SKM-1 (cell line): Measurements from ENCODE around the gene PRDM5.

ENCODE experiments used
- DNase-seq: peaks from one replicate; lab custom pipeline; 2025; ENCODE audit not compliant: unreplicated experiment; lab: John Stamatoyannopoulos, UW

The PRDM5 gene

GRCh38 chr4:120714417-120715010, 208.0 kb downstream of the PRDM5 start:
- no peak for DNase-seq

- no peak for DNase-seq
These were observed 212.5 kb downstream of the PRDM5 start for GRCh38 chr4:120709991-120710390.

GRCh38 chr4:120704538-120704937, 218.0 kb downstream of the PRDM5 start:
- DNase-seq = no peak

DNA sequence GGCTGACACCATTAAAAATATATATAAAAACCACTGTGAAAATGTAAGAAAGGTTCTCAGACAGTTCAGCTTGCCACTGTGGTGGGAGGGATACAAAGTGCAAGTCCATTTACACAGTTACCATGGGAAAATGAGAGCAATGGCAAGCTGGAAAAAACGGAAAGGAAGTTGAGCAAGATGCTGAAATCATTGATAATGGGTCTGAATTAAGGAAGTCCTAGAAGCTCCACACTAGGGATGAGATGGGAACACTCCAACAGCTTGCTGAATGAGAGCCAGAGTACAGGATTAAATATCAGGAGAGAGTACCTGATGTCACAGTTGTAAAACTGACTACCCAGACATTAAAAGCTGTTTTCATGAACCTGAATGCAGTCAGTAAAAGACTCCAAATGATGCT, 218.6 kb downstream of the PRDM5 start:
- DNase-seq = no peak

DNA sequence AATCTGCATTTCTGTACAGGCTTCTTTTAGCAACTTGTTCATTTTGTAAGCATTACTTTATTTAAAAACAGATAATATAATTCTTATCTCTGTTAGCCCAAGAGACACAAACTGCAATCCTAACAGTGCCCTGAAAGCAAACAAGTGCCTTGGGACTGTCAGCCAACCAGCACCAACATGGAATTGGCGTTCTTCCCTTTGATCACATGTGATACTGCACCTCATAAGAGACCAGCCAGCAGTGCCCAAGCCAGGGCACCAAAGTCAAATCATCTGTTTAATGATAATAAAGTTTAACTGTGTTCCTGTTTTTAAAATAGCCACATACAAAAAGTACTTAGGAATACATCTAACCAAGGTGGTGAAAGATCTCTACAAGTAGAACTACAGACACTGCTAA, 223.2 kb downstream of the PRDM5 start:
- DNase-seq = no peak

DNA sequence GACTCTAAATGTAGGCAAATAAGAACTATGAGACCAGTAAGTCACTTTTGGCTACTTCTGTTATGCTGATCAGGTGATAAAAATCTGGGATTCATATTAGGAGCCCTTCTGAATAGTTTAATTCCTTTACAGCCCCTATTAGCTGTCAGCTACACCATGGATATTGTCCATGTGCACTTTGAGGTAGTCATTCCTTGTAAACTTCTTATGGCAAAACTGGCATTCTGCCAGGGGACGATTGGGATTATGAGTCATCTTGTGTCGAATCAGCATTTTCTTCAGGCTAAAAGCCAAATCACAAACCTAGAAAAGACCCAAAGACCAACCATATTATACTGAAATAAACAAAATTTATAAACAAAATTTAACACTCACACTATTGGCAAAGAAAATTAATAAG, 227.6 kb downstream of the PRDM5 start:
- no peak for DNase-seq

GRCh38 chr4:120693816-120694215, 228.7 kb downstream of the PRDM5 start:
- no peak for DNase-seq

DNA sequence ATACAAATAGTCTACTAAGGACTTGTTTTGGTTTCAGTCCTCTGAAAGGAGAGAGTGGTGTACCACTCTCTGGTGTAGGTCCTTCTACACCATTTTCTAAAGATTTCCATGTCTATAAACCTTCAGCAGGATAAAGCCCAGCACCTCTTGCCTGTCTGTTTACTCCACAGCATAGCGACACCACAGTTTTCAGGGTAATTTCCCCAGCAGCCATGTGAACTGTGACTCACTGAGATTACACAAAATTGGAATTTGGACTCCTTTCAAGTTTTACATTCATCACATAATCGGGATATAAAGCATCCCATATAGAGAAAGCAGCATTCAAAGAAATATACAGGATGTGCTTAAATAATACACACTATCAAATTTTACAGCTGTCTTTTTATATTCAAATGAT, 229.6 kb downstream of the PRDM5 start:
- DNase-seq = no peak

- no peak for DNase-seq
These were observed 231.0 kb downstream of the PRDM5 start for GRCh38 chr4:120691536-120691935.

DNA sequence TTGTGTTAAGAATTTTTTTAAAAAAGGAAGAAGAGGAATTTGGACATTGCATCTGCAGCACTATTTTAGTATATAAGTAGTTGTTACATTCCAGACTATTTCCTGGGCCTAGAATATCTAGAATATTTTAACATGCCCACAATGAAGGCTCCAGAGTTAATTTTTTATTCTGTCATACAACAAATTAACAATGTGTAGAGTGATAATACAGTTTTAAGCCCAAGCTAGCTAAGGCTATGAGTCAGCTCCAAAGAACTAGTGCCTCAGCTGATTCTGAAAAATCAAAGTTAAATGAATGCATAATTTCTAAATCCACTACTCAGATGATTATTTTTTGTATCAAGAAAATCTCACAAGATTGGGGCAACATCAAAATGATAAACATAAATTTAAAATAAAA, 231.4 kb downstream of the PRDM5 start:
- no peak for DNase-seq

GRCh38 chr4:120688791-120689190, 233.7 kb downstream of the PRDM5 start:
- no peak for DNase-seq

GRCh38 chr4:120685756-120686278, 236.7 kb downstream of the PRDM5 start:
- no peak for DNase-seq

GRCh38 chr4:120683897-120684540, 238.5 kb downstream of the PRDM5 start:
- no peak for DNase-seq

DNA sequence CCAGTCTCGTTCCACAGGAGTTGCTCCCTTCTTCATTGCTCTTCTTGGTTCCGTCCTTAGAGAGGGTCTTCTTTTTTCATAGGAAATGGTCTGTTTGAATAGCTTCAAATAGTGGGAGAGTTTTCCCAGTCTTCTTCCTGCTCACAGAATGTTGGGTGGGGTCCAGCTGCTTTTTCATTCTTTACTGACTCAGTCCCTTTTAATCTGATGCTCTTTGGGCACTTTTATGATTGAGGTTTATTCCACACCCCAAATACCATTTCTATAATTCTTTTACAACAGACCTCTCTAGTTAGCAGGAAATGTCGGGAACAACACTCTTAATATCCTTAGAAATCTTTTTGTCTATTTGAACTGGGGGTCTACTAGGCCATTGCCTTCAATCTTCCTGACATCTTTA, 239.5 kb downstream of the PRDM5 start:
- DNase-seq = no peak

DNA sequence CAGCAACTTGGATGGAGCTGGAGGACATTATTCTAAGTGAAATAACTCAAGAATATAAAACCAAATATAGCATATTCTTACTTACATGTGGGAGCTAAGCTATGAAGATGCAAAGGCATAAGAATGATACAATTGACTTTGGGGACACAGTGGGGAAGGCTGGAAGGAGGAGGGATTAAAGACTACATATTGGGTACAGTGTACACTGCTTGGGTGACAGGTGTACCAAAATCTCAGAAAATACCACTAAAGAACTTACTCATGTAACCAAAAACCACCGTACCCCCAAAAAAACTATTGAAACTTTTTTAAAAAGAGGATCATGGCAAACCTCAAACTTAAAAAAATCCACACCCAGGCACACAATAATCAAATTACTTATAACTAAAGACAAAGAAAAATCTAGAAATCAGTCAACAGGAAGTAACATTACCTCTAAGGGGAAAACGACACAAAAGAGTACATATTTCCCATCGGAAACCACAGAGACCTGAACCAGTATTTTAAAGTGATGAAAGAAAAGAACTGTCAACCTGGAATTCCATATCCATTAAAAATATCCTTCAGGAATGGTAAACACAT, 241.8 kb downstream of the PRDM5 start:
- DNase-seq = no peak

DNA sequence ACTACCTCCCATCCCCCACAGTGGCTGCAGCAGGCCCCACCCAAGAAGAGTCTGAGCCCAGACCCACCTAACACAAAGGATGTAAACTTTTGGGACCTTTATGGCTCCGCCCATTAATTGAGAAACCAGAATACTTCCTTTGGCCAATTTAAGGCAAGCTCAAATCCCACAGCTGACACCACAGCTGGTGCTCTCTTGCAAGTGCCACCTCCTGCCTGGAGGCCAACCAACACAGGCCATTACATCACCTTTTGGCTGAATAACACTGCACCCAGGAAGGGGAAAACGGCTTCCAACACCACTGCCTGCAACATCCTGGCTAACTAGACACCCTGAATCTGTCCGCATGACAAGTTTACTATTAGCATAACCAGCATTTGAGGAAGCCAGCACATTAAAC, 248.8 kb downstream of the PRDM5 start:
- DNase-seq = no peak

DNA sequence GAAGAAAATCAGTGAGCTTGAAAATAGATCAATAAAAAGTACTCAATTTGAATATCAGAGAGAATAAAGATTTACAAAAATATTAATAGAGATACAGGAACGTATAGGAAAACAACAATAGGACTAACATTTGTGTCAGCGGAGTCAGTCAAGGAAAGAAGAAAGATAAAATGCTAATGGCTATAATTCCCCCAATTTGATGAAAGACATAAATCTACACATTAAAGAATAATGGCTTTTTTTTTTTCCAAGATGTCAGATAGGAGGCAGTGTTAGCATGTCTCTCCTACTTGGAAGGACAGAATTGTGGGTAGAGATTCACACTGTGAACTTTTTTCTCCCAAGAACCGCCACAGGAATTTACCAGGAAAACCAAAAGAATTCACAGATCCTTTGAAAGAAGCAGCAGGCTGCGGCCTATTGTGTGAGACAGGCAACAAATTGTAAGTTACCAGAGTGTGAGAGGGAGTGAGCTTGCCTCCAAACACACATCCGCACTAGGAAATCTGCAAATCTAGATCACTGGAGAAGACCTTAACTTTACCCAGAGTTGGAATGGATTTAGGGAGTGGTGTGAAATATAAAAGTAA, 249.9 kb downstream of the PRDM5 start:
- DNase-seq = no peak

DNA sequence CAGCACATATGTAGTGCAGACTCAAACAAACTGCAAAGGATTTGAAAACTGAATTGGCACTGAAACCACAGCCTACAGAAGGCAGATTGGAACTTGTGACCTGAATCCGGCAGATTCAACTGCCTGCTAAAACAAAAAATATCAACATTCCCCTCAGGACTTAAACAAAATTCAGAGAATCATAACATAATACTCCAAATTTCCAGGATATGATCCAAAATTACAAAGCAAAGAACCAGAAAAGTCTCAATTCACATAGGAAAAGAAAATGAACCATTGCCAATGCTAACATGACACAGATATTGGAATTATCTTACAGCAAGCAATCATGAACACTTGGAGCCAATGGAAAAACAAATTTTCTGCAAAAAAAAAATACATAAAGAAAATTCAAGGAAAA, 250.4 kb downstream of the PRDM5 start:
- no peak for DNase-seq

- no peak for DNase-seq
These were observed 251.0 kb downstream of the PRDM5 start for GRCh38 chr4:120671538-120671937.

DNA sequence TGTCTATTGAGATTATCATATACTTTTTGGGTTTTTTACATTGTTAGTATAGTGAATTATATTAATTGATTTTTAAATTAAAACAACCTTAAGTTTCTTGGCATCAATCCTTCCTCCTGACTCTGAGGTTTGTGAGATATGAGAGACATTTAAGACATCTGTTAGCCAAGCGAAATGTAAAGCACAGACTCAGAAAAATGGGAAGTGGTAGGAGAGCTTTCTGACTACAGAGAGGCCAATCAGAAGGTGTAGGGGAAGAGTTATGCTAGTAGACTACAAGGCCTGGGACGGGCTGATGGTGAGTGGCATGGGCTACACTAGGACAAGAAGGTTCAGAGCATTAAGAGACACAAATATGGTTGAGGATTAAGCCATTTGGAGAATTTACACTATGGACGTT, 255.4 kb downstream of the PRDM5 start:
- no peak for DNase-seq

GRCh38 chr4:120664851-120665250, 257.7 kb downstream of the PRDM5 start:
- no peak for DNase-seq

- DNase-seq = no peak
These were observed 262.8 kb downstream of the PRDM5 start for GRCh38 chr4:120659616-120660170.
